Peyer's patch (tissue), 4 donors: ENCODE results near the gene OR56B1.

Experiments used
- POLR2A ChIP-seq, 2 donors: fragments of 450-650 bp; IDR thresholded peaks; one replicate each; pipeline ENCODE4 v1.5.1; 2017; ENCODE audit warnings: antibody characterized with exemption in 2 of 2, mild to moderate bottlenecking in 2 of 2, moderate library complexity in 2 of 2
- TF ChIP-seq, protein P1 (sequence below), 6 experiments: fragments of 450-650 bp in 4 of 6; fragments of 200-600 bp in 2 of 6; sonication (generic) in 1 of 6; IDR thresholded peaks; one replicate each; pipeline ENCODE4 v1.5.1; 2017 to 2019; ENCODE audit warnings: antibody characterized with exemption in 6 of 6, mild to moderate bottlenecking in 3 of 6, moderate library complexity in 1 of 6

DNA sequence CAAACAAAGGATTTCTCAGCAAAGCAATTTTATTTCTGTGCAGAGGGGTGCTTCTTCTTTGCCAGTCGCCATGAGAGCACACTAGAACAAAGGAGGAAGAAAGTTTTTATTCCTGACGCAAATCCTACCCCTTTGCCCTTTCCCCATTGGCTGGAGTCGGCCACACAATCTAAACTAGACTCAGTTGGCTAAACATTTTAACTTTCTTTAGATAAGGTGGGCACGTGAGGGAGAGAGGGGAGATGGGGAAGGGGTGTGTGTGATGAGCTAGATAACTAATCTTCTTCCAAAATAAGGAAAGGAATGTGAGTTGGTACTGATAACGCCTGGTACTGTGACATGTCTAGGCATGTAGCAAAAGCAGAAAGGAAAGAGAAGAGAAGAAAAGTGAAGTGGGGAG is 46.0 kb upstream of the OR56B1 start:
- TF ChIP-seq, protein P1, sequence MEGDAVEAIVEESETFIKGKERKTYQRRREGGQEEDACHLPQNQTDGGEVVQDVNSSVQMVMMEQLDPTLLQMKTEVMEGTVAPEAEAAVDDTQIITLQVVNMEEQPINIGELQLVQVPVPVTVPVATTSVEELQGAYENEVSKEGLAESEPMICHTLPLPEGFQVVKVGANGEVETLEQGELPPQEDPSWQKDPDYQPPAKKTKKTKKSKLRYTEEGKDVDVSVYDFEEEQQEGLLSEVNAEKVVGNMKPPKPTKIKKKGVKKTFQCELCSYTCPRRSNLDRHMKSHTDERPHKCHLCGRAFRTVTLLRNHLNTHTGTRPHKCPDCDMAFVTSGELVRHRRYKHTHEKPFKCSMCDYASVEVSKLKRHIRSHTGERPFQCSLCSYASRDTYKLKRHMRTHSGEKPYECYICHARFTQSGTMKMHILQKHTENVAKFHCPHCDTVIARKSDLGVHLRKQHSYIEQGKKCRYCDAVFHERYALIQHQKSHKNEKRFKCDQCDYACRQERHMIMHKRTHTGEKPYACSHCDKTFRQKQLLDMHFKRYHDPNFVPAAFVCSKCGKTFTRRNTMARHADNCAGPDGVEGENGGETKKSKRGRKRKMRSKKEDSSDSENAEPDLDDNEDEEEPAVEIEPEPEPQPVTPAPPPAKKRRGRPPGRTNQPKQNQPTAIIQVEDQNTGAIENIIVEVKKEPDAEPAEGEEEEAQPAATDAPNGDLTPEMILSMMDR (IDR thresholded peaks at IDR 0.05) = no peak
- no peak for TF ChIP-seq POLR2A (IDR thresholded peaks at IDR 0.05)
